Measurements from ENCODE around the gene DLG2. TPM values are rescaled to one million over a fixed set of nuclear protein-coding genes. Genes with fewer than 3 reads are reported as not detected.
A peak's percentile ranks its signal among the peaks of the same experiment; 100 is the strongest.

DLG2 gene
- total and polyA plus RNA-seq, 9 donors = 2.5 to 20.7 (median 12.0) TPM

DNA sequence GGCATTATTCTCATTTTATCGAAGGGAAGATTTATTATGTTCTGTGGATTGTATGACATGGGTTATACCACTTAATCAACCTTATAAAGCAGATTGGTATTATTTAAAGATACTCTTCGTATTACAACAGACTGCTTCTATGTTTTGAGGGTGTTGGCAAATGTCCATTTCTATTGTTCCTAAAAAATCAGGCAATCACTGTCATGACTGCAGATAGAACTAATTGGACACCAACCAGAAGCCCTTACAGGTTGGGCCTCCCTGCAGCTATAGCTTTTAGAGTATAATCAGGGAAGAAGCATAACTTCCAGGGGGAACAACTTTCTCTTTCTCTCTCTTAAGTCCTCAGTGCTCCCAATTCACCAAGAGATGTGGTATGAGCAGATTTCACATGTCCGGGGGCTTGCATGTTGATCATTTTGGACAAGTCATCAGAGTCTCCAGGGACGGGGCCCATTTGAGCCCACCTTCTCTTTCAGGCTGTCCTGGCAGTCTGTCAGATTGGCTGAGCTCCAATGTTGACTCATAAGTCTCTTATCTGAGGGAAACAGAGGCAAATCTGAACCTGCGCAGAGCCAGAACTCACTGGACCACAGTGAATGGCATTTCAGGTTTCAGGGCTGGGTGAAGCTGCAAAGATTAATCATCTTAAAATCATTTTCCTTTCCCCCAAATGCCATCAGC is 2077.0 kb downstream of the DLG2 start:
- no peak for DNase-seq
- Histone ChIP-seq H3K27me3 (no peaks in the 10 kb centered on the region), H3K4me1 (ENCODE audit: insufficient read depth) (no peaks in the 10 kb centered on the region), H3K27ac (no peak overlapping the region), H3K36me3 (no peaks in the 10 kb centered on the region), H3K4me3 (no peak overlapping the region), H3K9me3 (no peaks in the 10 kb centered on the region)
- WGBS, 3 donors = 79 to 90% (median 87%) methylated on average over 5 of the region's 5 CpGs
- intact Hi-C loops (cut with DNase I) = no loop called here
- TF ChIP-seq, protein P1, sequence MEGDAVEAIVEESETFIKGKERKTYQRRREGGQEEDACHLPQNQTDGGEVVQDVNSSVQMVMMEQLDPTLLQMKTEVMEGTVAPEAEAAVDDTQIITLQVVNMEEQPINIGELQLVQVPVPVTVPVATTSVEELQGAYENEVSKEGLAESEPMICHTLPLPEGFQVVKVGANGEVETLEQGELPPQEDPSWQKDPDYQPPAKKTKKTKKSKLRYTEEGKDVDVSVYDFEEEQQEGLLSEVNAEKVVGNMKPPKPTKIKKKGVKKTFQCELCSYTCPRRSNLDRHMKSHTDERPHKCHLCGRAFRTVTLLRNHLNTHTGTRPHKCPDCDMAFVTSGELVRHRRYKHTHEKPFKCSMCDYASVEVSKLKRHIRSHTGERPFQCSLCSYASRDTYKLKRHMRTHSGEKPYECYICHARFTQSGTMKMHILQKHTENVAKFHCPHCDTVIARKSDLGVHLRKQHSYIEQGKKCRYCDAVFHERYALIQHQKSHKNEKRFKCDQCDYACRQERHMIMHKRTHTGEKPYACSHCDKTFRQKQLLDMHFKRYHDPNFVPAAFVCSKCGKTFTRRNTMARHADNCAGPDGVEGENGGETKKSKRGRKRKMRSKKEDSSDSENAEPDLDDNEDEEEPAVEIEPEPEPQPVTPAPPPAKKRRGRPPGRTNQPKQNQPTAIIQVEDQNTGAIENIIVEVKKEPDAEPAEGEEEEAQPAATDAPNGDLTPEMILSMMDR (IDR thresholded peaks at IDR 0.05) = no peak
- TF ChIP-seq POLR2A (IDR thresholded peaks at IDR 0.05) = no peak

DNA sequence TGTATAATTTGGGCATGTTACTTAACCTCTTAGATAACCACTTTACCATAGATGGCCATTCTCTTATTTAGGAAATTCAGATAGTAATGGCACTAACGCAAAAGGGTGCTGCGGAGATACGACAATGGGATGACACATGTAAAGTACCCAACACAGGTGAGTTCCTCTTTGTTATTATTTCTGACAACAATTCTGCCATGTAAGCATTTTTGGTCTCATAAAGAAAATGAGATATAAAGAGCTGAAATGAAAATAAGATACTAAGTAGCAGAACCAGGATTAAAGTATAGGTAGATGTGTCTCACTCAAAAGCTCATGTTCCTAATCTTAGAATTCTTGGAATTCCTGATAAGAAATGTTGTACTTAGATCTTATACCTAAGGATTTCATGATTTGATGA is 2080.8 kb downstream of the DLG2 start:
- Histone ChIP-seq H3K4me1 (ENCODE audit: insufficient read depth) (no peaks in the 10 kb centered on the region), H3K27ac (no peak overlapping the region), H3K4me3 (no peak overlapping the region), H3K36me3 (no peaks in the 10 kb centered on the region), H3K9me3 (no peaks in the 10 kb centered on the region), H3K27me3 (no peaks in the 10 kb centered on the region)
- intact Hi-C loops (cut with DNase I) = no loop called here
- TF ChIP-seq, protein P1 (IDR thresholded peaks at IDR 0.05) = no peak
- TF ChIP-seq POLR2A (IDR thresholded peaks at IDR 0.05) (no peak), EP300 (IDR thresholded peaks at IDR 0.05) (no peak)
- WGBS, 3 donors = 77 to 80% (median 79%) methylated on average over 3 of the region's 3 CpGs
- DNase-seq = no peak

DNA sequence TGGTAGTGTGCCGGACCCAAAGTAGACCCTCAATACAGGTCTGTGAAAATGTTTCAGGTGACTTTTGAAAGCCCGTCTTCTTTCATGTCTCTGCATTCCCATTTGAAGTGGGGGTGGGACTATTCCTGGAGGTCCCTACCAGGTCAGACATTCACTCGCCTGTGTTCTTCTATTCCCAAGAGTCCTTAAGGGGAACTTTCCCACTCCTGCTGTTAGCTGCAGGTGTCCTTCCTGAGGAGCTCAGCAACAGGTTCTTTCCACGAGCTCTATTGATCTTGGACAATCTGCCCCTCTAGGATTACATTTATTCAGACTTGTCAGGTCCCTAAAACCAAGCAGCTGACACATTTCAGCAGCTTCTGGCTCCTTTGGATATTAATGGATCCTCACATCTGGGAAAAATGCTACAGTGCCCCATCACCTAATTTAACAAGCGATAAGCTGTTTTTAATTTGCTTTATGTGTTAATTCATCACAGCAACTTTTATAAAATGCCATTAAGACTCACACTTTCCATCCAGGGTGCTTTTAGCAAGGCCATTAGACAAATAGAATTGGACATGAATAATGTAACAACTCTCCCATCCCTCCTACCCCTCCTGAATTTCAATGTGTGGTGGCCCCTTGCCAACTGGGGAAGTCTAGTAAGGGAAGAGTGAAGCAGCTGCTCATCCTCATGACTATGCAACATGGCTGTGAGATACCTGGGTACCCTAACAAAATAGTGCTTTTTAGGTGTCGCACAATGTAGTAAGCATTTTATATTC is 2081.5 kb downstream of the DLG2 start:
- H3K9me3 ChIP-seq = no peaks in the 10 kb centered on the region
- no peaks in the 10 kb centered on the region for H3K27me3 ChIP-seq
- 81 to 83% (median 83%) methylated on average over 6 of the region's 6 CpGs for WGBS, 3 donors
- H3K4me1 ChIP-seq (ENCODE audit: insufficient read depth) = no peaks in the 10 kb centered on the region
- TF ChIP-seq POLR2A (IDR thresholded peaks at IDR 0.05) = no peak
- TF ChIP-seq, protein P1 (IDR thresholded peaks at IDR 0.05) = no peak
- no peak for TF ChIP-seq EP300 (IDR thresholded peaks at IDR 0.05)
- peak in 1 of 5 donors; percentile 22 for DNase-seq
- H3K27ac ChIP-seq = no peak overlapping the region
- H3K4me3 ChIP-seq = no peak overlapping the region
- intact Hi-C loops (cut with DNase I) = no loop called here
- H3K36me3 ChIP-seq = no peaks in the 10 kb centered on the region

DNA sequence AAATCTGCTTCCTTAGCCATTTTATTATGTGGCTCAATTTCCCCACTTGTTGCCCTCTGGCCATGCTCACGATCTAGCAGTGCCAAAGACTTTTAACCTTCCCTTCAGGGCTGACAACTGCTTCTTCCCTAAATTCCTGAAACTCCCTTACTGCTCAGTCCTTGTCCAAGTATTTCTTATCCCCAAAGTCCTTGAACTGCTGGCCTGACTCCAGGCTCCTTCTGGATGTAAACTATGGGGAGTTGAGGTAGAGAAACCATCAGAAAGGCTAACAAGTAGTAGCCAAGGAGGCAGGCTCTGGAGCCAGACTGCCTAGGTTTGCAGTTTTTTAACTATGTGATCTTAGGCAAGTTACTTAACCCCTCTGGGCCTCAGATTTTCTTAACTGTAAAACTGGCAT is 2082.3 kb downstream of the DLG2 start:
- WGBS, 3 donors = 5 to 14% (median 8%) methylated on average over 1 of the region's 1 CpG
- DNase-seq = peak; percentile 10 to 38 (median 23)
- no peaks in the 10 kb centered on the region for H3K4me1 ChIP-seq (ENCODE audit: insufficient read depth)

More for the DNA sequence above, 2082.3 kb downstream of the DLG2 start:
- TF ChIP-seq POLR2A (IDR thresholded peaks at IDR 0.05) = no peak
- TF ChIP-seq, protein P1 (IDR thresholded peaks at IDR 0.05) = no peak
- no peak for TF ChIP-seq EP300 (IDR thresholded peaks at IDR 0.05)
- Histone ChIP-seq H3K4me3 (no peak overlapping the region), H3K36me3 (no peaks in the 10 kb centered on the region), H3K9me3 (no peaks in the 10 kb centered on the region), H3K27me3 (no peaks in the 10 kb centered on the region), H3K27ac (no peak overlapping the region)
- intact Hi-C loops (cut with DNase I) = no loop called here

All from ovary (tissue), 9 donors.